IPS-20b (cell line): ENCODE results near the gene FATE1.

Source experiments
- H3K27ac ChIP-seq: one replicate; pipeline ENCODE4 v1.5.1; 2013; ENCODE audit warnings: low read length
- H3K27me3 ChIP-seq: 2 replicates; pipeline ENCODE4 v1.6.1; 2013; ENCODE audit warnings: mild to moderate bottlenecking, low read length, inconsistent platforms; ENCODE audit not compliant: insufficient read depth
- H3K36me3 ChIP-seq: 2 replicates; pipeline ENCODE4 v1.6.1; 2013; ENCODE audit warnings: low read depth, mild to moderate bottlenecking, inconsistent platforms, low read length, moderate library complexity; ENCODE audit not compliant: insufficient read depth
- H3K4me1 ChIP-seq: 2 replicates; pipeline ENCODE4 v1.6.1; 2013; ENCODE audit warnings: mild to moderate bottlenecking, control low read depth, inconsistent platforms, low read length, moderate library complexity; ENCODE audit not compliant: insufficient read depth
- H3K4me3 ChIP-seq: 2 replicates; pipeline ENCODE4 v1.5.1; 2013; ENCODE audit warnings: mild to moderate bottlenecking, low read length, inconsistent platforms
- H3K9ac ChIP-seq: 2 replicates; pipeline ENCODE4 v1.6.1; 2013; ENCODE audit warnings: low read depth, mild to moderate bottlenecking, inconsistent platforms, low read length, moderate library complexity
- H3K9me3 ChIP-seq: 2 replicates; pipeline ENCODE4 v1.6.1; 2013; ENCODE audit warnings: mild to moderate bottlenecking, low read depth, low read length, inconsistent platforms; ENCODE audit not compliant: insufficient read depth

The FATE1 gene, protein sequence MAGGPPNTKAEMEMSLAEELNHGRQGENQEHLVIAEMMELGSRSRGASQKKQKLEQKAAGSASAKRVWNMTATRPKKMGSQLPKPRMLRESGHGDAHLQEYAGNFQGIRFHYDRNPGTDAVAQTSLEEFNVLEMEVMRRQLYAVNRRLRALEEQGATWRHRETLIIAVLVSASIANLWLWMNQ

DNA sequence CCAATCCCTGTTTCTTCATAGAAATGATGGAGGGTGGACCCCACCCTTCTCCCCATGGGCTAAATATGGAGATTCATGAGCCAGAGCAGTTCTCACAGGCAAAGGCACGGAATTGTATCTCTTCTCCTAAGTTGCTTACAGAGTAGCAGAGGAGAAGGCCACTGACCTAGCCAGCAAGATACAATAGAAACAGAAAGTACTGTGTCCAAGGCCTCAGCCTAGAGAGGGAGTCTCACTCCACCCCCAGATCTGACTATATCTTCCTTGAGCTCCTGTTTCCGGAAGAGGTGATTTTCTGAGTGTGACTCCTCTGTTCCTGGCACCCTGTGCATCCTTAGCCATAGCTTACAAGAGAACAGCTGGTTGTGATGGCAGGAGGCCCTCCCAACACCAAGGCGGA, at the start of gene FATE1:
Gene FATE1 (plus strand): TSS at position 284 of the 400 bp plus-strand sequence. CDS start 85 bp downstream, at position 369.
- no peak within 1 kb of the TSS for H3K27ac ChIP-seq
- no peak within 1 kb of the TSS for H3K9ac ChIP-seq
- H3K9me3 ChIP-seq = no peaks in the 10 kb centered on the region
- no peaks in the 10 kb centered on the region for H3K4me1 ChIP-seq
- no peaks in the 10 kb centered on the region for H3K36me3 ChIP-seq
- no peaks in the 10 kb centered on the region for H3K27me3 ChIP-seq
- H3K4me3 ChIP-seq = no peak within 1 kb of the TSS

DNA sequence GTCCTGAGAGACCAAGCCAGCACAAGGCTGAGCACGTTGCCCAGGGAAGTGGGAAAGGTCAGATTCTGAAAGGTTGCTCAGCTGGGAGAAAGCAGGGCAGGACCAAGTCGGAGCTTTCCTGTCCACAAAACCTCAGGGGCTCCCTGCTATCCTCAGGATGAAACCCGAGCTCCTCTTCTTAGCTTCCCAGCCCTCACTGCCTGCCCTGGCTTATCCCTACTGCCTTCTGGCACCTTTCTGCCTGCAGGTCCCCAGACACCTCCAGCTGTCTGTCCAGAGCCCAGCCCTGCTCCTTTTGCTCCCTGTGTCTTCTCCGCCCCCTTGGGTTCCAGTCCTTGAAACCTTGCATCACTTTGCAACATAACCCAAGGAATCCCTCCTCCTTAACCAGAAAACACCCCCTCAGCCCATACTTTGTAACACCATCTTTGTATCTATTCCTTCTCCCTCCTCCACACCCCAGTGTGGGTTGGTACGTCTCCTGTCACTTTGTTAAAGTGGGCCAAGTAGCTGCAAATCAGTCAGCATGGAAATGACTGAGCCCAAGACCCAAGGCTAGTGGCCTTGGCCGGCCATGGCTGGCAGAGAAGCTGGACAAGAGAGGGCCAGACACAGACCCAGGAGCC, 40.6 kb upstream of the FATE1 start:
- Histone ChIP-seq H3K4me3 (no peak overlapping the region), H3K27ac (no peak overlapping the region), H3K36me3 (no peaks in the 10 kb centered on the region), H3K27me3 (no peaks in the 10 kb centered on the region), H3K9ac (no peak overlapping the region), H3K9me3 (no peaks in the 10 kb centered on the region), H3K4me1 (no peaks in the 10 kb centered on the region)

DNA sequence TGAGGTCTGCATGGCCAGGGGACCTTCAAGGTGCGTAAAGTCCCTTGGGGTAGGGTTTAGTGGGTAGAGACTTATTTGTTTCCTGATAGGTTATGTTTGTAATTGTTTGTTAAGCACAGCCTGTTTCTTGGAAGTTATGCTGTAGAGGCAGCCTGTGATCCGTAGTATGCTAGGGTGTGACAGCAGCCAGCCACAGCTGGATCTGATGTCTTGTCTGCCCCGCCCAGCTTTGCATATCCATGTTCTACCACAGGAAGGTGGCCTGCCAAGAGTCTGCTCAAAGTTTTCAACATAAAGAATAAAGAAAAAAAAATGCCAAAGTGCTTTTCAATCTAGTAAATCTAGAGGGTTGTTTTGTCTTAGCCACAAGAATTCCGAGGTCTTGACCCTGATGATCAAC, 39.6 kb upstream of the FATE1 start:
- no peaks in the 10 kb centered on the region for H3K36me3 ChIP-seq
- no peaks in the 10 kb centered on the region for H3K9me3 ChIP-seq
- H3K27me3 ChIP-seq = no peaks in the 10 kb centered on the region
- no peaks in the 10 kb centered on the region for H3K4me1 ChIP-seq
- no peak overlapping the region for H3K9ac ChIP-seq
- H3K27ac ChIP-seq = no peak overlapping the region
- no peak overlapping the region for H3K4me3 ChIP-seq

DNA sequence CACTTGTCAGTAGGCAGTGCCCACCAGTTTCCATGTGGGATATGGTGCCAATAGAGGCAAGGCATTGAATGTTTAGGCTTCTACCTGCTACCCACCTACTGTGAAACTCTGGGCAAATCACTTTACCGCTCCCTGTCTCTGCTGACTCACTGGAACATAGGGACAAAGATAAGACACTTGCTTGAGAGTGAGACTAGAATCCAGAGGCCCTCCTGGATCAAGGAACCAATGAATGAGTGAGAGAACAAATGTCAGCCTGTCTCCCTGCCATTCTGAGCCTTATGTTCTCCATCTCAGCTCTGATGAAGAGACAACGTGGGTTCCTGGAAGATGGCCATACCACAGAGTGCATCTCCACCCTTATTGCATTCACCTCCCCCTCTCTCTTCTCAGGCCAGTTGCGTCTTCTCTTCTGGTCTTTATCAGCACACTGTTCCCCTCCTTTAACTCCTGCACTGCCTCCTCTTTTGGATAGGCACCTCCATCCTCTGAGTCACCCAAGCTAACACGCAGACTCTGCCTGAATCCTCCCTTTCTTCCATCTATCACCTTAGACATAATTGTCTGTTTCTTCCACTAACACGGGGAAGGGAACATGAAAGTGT, 35.9 kb upstream of the FATE1 start:
- Histone ChIP-seq H3K27ac (no peak overlapping the region), H3K27me3 (no peaks in the 10 kb centered on the region)

DNA sequence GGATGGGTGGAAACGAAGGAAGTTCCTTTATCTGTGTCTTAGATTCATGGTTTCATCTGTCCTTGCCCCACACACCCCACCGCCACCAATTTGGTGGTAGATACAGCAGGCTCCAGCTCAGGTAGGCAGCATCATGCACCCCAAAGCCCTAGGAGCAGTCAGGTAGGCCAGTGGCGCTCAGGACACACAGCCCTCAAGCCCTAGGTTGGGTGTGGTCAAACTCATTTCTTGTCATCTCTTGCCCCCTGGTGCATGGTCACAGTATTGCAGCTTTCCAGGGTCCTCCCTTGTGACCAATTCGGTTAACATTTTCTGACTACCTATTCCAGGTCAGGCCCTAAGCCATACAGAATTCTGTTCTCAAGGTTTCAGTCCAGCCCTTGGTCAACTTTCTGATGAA, 35.0 kb upstream of the FATE1 start:
- H3K4me3 ChIP-seq = no peak overlapping the region
- H3K27me3 ChIP-seq = no peaks in the 10 kb centered on the region
- H3K27ac ChIP-seq = no peak overlapping the region
- H3K9me3 ChIP-seq = no peaks in the 10 kb centered on the region
- no peak overlapping the region for H3K9ac ChIP-seq
- H3K4me1 ChIP-seq = no peaks in the 10 kb centered on the region
- H3K36me3 ChIP-seq = no peaks in the 10 kb centered on the region

More for the DNA sequence above, 35.9 kb upstream of the FATE1 start:
- H3K36me3 ChIP-seq = no peaks in the 10 kb centered on the region
- no peak overlapping the region for H3K4me3 ChIP-seq
- no peaks in the 10 kb centered on the region for H3K4me1 ChIP-seq
- no peak overlapping the region for H3K9ac ChIP-seq
- H3K9me3 ChIP-seq = no peaks in the 10 kb centered on the region

DNA sequence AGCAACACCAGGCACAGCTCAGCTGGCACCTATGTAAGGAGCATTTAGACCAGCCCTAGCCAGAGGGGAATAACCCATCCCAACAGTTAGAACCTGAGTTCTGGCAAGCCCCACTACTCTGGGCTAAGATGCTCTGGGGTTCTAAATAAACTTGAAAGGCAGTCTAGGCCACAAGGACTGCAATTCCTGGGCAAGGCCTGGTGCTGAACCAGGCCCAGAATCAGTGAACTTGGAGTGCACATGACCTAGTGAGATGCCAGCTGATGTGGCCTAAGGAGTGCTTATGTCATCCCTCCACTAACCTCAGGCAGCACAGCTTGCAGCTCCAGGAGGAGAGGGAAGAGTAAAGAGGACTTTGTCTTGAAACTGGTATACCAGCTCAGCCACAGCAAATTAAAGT, 28.2 kb upstream of the FATE1 start:
- Histone ChIP-seq H3K4me1 (no peaks in the 10 kb centered on the region), H3K9me3 (no peaks in the 10 kb centered on the region), H3K4me3 (no peak overlapping the region), H3K9ac (no peak overlapping the region), H3K36me3 (no peaks in the 10 kb centered on the region), H3K27ac (no peak overlapping the region), H3K27me3 (no peaks in the 10 kb centered on the region)

DNA sequence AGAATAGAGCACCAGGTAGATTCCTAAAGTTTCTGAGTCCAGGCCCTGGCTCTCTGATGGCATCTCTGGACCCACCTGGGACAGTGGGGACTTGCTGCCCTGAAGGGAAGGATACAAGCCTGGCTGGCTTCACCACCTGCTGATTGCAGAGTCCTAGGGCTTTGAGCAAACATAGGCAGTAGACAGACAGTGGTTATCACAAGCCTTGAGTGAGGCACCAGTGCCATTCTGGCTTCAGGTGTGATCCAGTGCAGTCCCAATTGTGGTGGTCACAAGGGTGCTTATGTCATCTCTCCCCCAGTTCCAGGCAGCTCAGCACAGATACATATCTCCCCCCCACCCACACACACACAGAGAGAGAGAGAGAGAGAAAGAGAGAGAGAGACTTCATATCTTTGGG, 27.1 kb upstream of the FATE1 start:
- peaks cover 4% of the 10 kb centered on the region; the same call in 1 of the 2 replicates for H3K27me3 ChIP-seq
- H3K9me3 ChIP-seq = no peaks in the 10 kb centered on the region
- H3K36me3 ChIP-seq = no peaks in the 10 kb centered on the region
- no peak overlapping the region for H3K9ac ChIP-seq
- no peaks in the 10 kb centered on the region for H3K4me1 ChIP-seq
- H3K27ac ChIP-seq = no peak overlapping the region
- no peak overlapping the region for H3K4me3 ChIP-seq

DNA sequence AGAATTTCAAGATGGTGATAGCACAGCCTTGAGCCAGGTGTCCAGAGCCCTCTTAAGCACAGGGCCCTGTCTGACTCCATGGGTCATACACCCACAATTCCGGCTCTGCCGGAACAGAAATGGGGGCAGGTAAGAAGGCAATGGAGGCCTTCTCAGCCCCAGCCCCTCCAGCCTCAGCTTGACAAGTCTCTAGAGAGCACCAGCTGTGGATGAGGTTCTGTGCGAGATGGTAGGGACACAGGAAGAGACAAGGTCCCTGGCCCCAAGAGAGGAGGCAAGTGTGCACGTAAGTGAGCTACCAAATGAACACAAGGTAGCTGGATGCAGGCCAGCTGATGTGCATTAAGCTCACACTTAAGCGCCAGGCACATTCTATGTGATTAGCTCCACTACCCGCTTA, 23.0 kb upstream of the FATE1 start:
- peaks cover 3% of the 10 kb centered on the region; the same call in 1 of the 2 replicates for H3K4me1 ChIP-seq
- no peaks in the 10 kb centered on the region for H3K36me3 ChIP-seq
- H3K4me3 ChIP-seq = no peak overlapping the region
- no peak overlapping the region for H3K9ac ChIP-seq
- H3K27ac ChIP-seq = no peak overlapping the region
- H3K27me3 ChIP-seq = peaks cover 26% of the 10 kb centered on the region
- H3K9me3 ChIP-seq = no peaks in the 10 kb centered on the region

DNA sequence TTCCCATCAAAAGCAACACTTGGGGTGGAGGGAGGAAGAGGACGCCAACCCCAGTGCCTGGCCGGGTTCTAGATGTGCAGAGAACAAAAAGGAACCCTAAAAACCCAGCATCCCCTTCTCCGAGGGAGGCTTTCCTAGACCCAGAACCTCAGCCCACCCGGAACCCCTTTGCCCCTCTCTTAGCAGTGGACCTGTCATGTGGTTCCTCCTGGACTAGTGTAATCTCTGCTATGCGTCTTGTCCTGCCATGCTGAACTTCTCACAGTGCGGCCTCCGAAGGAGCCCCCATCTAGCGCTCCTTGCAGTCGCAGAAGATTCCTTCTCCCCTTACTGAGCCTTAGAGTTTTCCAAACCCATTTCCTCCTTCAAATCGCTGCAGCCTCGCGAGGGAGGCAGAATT, 21.7 kb upstream of the FATE1 start:
- Histone ChIP-seq H3K9ac (no peak overlapping the region), H3K27me3 (peaks cover 26% of the 10 kb centered on the region), H3K36me3 (no peaks in the 10 kb centered on the region), H3K9me3 (no peaks in the 10 kb centered on the region), H3K4me3 (peak overlapping the region; percentile 55; the same call in 1 of the 2 replicates), H3K4me1 (peaks cover 3% of the 10 kb centered on the region; the same call in 1 of the 2 replicates), H3K27ac (no peak overlapping the region)

DNA sequence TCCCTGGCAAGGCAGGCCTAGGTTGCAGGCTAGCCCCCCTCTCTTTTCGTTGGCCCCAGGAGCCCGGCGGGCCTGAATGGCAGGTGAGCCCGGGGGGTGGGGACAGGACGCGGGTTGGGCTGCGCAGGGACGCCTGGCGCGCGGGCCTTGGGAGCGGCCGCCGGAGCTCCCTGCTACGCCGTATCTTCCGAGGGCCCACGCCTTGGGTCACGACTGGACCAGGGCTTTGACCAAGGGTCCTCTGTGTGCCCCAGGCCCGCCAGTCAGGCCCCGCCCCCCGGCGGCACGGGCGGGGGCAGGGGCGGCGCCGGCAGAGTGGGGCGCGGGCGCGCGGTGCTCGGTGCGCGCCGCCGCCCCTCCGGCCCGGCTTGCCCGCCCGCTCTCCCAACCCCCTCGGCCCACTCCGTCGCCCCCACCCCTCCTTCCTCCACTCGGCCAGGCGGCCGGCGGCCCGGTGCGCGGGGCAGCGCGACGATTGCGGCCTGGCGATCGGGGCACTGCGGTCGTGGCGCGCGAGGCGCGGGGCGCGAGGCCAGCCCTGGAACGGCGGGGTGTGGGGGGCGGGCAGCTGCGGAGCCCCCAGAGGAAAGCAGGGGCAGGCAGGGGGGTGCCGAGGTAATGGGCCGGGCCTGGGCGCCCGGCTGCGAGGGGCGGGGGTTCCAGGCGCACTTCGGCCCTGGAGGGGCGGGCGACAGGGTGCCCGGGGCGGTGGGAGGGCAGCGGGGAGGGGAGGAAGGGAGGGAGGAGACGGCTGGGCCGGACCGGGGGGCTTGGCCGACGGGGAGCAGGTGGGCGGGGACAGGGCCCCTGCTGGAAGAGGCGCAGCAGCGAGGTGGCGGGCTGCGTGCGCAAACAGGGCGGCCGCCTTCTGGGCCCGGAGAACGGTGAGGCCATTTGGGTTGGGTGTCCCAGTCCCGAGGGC, 20.9 kb upstream of the FATE1 start, which contains the start of gene PRRG3:
Gene PRRG3 (plus strand): TSS at position 798 of the 922 bp plus-strand sequence. CDS start 3,357 bp downstream, outside the sequence.
- Histone ChIP-seq H3K27ac (no peak within 1 kb of the TSS), H3K4me1 (peaks cover 3% of the 10 kb centered on the region; the same call in 1 of the 2 replicates), H3K4me3 (peak within 1 kb of the TSS; percentile 62), H3K9ac (no peak within 1 kb of the TSS), H3K9me3 (no peaks in the 10 kb centered on the region), H3K36me3 (no peaks in the 10 kb centered on the region), H3K27me3 (peaks cover 26% of the 10 kb centered on the region)

DNA sequence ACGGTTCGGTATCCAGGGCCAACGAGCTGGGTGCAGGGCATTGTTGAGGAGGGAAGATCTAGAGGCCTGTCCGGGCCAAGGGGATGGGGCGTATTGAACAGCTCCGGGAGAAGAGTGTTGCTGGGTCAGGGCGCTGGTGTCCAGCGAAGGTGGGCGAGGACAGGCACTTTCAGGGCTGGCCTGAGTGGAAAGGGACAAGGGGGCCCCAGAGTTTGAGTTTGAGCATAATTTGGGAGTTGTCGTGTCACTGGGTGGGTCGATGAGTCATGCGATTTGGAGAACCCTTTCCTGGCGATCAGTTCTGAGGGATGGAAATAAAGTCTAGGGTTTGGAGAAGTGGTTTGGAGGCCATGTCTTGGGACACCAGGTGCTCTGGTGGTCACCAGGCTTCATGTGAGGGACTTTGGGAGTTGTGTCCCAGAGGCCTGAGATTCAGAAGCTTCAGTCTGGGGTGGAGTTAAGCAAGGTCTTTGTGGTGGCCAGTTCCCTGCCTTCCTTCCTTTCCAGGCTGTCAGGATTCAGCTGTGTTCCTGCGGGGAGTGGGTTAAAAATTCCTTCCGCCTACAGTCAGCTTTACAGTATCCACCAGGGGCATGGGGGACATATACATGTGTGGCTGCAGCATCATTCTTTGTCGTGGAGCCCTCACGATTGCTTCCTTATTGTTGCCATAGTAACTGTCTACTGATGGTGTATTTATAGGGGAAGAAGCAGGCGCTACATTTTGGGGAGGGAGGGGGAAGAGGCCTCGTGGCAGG, 20.1 kb upstream of the FATE1 start:
- H3K27me3 ChIP-seq = peaks cover 26% of the 10 kb centered on the region

More for the DNA sequence above, 20.1 kb upstream of the FATE1 start:
- no peak overlapping the region for H3K9ac ChIP-seq
- no peak overlapping the region for H3K27ac ChIP-seq
- H3K4me1 ChIP-seq = peaks cover 3% of the 10 kb centered on the region; the same call in 1 of the 2 replicates
- H3K4me3 ChIP-seq = peak overlapping the region; percentile 62
- H3K36me3 ChIP-seq = no peaks in the 10 kb centered on the region
- H3K9me3 ChIP-seq = no peaks in the 10 kb centered on the region
